HepG2 (cell line): Measurements from ENCODE around the gene LBR. TPM values are rescaled to one million over a fixed set of nuclear protein-coding genes. Genes with fewer than 3 reads are reported as not detected.

Experiments
- CENPX ChIP-seq: sonication (generic); formaldehyde crosslinking; IDR thresholded peaks from 2 replicates; pipeline ENCODE4 v1.9.0; 2021; ENCODE audit warnings: mild to moderate bottlenecking, missing genetic modification reagents, moderate library complexity
- GATAD1 ChIP-seq: IDR thresholded peaks from 2 replicates; pipeline ENCODE4 v1.6.1; 2016; ENCODE audit warnings: missing genetic modification reagents, missing compliant biosample characterization
- HCFC1 ChIP-seq: fragments of 150-350 bp; IDR thresholded peaks from 2 replicates; pipeline ENCODE4 v1.6.1; 2014; ENCODE audit warnings: low read depth, low read length
- HES4 ChIP-seq: sonication (generic); formaldehyde crosslinking; IDR thresholded peaks from 2 replicates; pipeline ENCODE4 v1.9.0; 2021; ENCODE audit warnings: mild to moderate bottlenecking, missing genetic modification reagents, borderline replicate concordance
- KDM5B ChIP-seq: sonication (generic); formaldehyde crosslinking; IDR thresholded peaks from 2 replicates; pipeline ENCODE4 v1.4.0; 2020; ENCODE audit warnings: missing genetic modification reagents, mild to moderate bottlenecking, borderline replicate concordance
- MED13 ChIP-seq: sonication (generic); formaldehyde crosslinking; IDR thresholded peaks from 2 replicates; pipeline ENCODE4 v1.5.0; 2020; ENCODE audit warnings: missing genetic modification reagents
- NRL ChIP-seq: sonication (generic); formaldehyde crosslinking; IDR thresholded peaks from 2 replicates; pipeline ENCODE4 v1.5.0; 2020; ENCODE audit warnings: missing genetic modification reagents, mild to moderate bottlenecking, moderate library complexity, borderline replicate concordance
- RAD51 ChIP-seq: fragments of 450-650 bp; IDR thresholded peaks from 2 replicates; pipeline ENCODE4 v1.6.1; 2016; ENCODE audit warnings: borderline replicate concordance
- TFAP4 ChIP-seq: sonication (generic); IDR thresholded peaks from 2 replicates; pipeline ENCODE4 v1.6.1; 2016; ENCODE audit warnings: low read depth, borderline replicate concordance
- ZBTB2 ChIP-seq: sonication (generic); formaldehyde crosslinking; IDR thresholded peaks from 2 replicates; pipeline ENCODE4 v1.8.0; 2022; ENCODE audit warnings: low read depth, missing genetic modification reagents
- ZFP82 ChIP-seq: sonication (generic); formaldehyde crosslinking; IDR thresholded peaks from 2 replicates; pipeline ENCODE4 v1.5.1; 2020; ENCODE audit warnings: mild to moderate bottlenecking, missing genetic modification reagents, borderline replicate concordance
- ZMAT3 ChIP-seq: sonication (generic); formaldehyde crosslinking; conservative IDR thresholded peaks from 2 replicates; pipeline ENCODE4 v1.7.0; 2021; ENCODE audit warnings: missing genetic modification reagents
- ZNF292 ChIP-seq: sonication (generic); formaldehyde crosslinking; IDR thresholded peaks from 2 replicates; pipeline ENCODE4 v1.8.1; 2022; ENCODE audit warnings: mild to moderate bottlenecking, low read depth, missing genetic modification reagents, borderline replicate concordance
- ZNF326 ChIP-seq: sonication (generic); formaldehyde crosslinking; IDR thresholded peaks from 2 replicates; pipeline ENCODE4 v1.4.0; 2020; ENCODE audit warnings: missing genetic modification reagents, borderline replicate concordance
- ZNF337 ChIP-seq: sonication (generic); formaldehyde crosslinking; IDR thresholded peaks from 2 replicates; pipeline ENCODE4 v1.5.1; 2020; ENCODE audit warnings: missing genetic modification reagents, low read depth, mild to moderate bottlenecking, borderline replicate concordance
- ZNF563 ChIP-seq: sonication (generic); formaldehyde crosslinking; IDR thresholded peaks from 2 replicates; pipeline ENCODE4 v1.8.0; 2022; ENCODE audit warnings: mild to moderate bottlenecking, moderate library complexity, missing genetic modification reagents
- ZNF713 ChIP-seq: sonication (generic); formaldehyde crosslinking; IDR thresholded peaks from 2 replicates; pipeline ENCODE4 v1.4.0; 2020; ENCODE audit warnings: mild to moderate bottlenecking, missing genetic modification reagents
- polyA plus RNA-seq, 8 experiments: library from polyadenylated mRNA; depleted of rRNA in 3 of 8; stranded (reverse) in 7 of 8; unstranded in 1 of 8; fragments of >200 nt; fragmentation: Illumina TruSeq in 4 of 8; extraction: Trizol in 4 of 8; gene quantifications; 2 replicates each; pipeline versions ENCODE4 v1.2.1 to v1.2.3, GENCODE V29; 2011 to 2016; ENCODE audit warnings: low read depth in 4 of 8, missing spikeins in 1 of 8, mixed read lengths in 1 of 8; ENCODE audit not compliant: insufficient read depth in 1 of 8
- total RNA-seq, 5 experiments: library from RNA; depleted of rRNA; stranded (reverse); fragments of >200 nt; fragmentation: Illumina TruSeq; extraction: Trizol; gene quantifications; 2 replicates each; pipeline ENCODE4 v1.2.3, GENCODE V29; 2016; ENCODE audit warnings: low read depth in 1 of 5
- TF ChIP-seq, protein P1 (sequence below): sonication (generic); formaldehyde crosslinking; IDR thresholded peaks from 2 replicates; pipeline ENCODE4 v1.4.0; 2020; ENCODE audit warnings: missing genetic modification reagents
- TF ChIP-seq, protein P2 (sequence below): sonication (generic); formaldehyde crosslinking; IDR thresholded peaks from 2 replicates; pipeline ENCODE4 v1.5.1; 2020; ENCODE audit warnings: missing genetic modification reagents, mild to moderate bottlenecking, borderline replicate concordance
- TF ChIP-seq, protein P3 (sequence below): sonication (generic); formaldehyde crosslinking; IDR thresholded peaks from 2 replicates; pipeline ENCODE4 v1.4.0; 2020; ENCODE audit warnings: mild to moderate bottlenecking, missing genetic modification reagents

Gene LBR
- total and polyA plus RNA-seq, 2 of the 13 experiments (the other 11 are each of a cell fraction or from before 2014, with no cell fraction given) = 38.9 to 76.7 TPM

DNA sequence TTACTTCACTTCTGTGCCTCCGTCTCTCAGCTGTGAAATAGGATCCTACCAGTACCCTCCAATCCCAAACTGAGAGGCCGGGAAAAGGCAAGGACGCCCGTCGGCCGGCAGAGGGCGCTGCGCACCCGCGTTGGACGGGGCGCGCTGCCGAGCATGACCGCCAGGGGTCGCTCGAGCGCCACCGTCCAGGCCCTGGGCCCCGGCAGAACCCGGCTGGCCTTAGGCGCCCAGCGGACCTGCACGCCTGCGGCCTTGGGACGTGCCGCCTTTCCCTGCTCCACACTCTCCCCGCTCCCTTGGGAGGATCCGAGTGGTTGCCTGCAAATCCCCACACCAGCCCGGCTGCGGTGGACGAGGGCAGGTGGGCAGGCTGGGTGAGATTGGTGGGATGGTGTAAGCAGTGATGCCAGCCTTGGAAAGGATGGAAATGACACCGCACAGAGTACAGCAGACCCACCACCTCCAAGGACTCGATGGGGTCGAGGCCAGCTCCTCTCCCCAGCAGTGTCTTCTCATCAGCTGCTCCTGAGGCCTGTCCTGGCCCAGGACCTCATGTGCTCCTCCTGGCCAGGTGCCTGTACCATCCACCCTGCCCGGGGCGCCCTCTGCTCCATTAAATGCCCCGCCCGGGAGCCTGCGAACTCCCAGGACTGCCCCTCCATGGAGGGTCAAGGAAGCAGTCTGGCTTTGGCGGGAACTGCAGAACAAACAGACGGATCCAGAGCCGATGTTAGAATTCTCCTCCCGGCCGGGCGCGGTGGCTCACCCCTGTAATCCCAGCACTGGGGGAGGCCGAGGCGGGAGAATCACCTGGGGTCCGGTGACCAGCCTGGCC lies 47.4 kb upstream of the LBR start (continued):
- TF ChIP-seq KDM5B = peak; percentile 85; the same call in 1 of the 2 replicates
- TF ChIP-seq GATAD1 (CRISPR knock-in tag) = peak; percentile 45; the same call in 1 of the 2 replicates
- TF ChIP-seq ZMAT3 (CRISPR knock-in tag) = no peak
- 0 out of 2 replicates have a peak, but pooled peaks have one; percentile 53 for TF ChIP-seq ZNF337 (CRISPR knock-in tag)
- no peak for TF ChIP-seq ZNF563 (CRISPR knock-in tag)
- no peak for TF ChIP-seq RAD51
- TF ChIP-seq, protein P1, sequence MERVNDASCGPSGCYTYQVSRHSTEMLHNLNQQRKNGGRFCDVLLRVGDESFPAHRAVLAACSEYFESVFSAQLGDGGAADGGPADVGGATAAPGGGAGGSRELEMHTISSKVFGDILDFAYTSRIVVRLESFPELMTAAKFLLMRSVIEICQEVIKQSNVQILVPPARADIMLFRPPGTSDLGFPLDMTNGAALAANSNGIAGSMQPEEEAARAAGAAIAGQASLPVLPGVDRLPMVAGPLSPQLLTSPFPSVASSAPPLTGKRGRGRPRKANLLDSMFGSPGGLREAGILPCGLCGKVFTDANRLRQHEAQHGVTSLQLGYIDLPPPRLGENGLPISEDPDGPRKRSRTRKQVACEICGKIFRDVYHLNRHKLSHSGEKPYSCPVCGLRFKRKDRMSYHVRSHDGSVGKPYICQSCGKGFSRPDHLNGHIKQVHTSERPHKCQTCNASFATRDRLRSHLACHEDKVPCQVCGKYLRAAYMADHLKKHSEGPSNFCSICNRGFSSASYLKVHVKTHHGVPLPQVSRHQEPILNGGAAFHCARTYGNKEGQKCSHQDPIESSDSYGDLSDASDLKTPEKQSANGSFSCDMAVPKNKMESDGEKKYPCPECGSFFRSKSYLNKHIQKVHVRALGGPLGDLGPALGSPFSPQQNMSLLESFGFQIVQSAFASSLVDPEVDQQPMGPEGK = peak; percentile 13; the same call in 1 of the 2 replicates
- TF ChIP-seq CENPX (CRISPR knock-in tag) = no peak
- TF ChIP-seq ZFP82 (CRISPR knock-in tag) = no peak
- no peak for TF ChIP-seq ZNF326 (CRISPR knock-in tag)
- TF ChIP-seq, protein P2, sequence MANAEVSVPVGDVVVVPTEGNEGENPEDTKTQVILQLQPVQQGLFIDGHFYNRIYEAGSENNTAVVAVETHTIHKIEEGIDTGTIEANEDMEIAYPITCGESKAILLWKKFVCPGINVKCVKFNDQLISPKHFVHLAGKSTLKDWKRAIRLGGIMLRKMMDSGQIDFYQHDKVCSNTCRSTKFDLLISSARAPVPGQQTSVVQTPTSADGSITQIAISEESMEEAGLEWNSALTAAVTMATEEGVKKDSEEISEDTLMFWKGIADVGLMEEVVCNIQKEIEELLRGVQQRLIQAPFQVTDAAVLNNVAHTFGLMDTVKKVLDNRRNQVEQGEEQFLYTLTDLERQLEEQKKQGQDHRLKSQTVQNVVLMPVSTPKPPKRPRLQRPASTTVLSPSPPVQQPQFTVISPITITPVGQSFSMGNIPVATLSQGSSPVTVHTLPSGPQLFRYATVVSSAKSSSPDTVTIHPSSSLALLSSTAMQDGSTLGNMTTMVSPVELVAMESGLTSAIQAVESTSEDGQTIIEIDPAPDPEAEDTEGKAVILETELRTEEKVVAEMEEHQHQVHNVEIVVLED (CRISPR knock-in tag) = peak; percentile 49; the same call in 1 of the 2 replicates
- TF ChIP-seq ZNF292 (CRISPR knock-in tag) = no peak
- TF ChIP-seq HCFC1 = no peak
- TF ChIP-seq, protein P3, sequence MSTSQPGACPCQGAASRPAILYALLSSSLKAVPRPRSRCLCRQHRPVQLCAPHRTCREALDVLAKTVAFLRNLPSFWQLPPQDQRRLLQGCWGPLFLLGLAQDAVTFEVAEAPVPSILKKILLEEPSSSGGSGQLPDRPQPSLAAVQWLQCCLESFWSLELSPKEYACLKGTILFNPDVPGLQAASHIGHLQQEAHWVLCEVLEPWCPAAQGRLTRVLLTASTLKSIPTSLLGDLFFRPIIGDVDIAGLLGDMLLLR (CRISPR knock-in tag) = 0 out of 2 replicates have a peak, but pooled peaks have one; percentile 45
- TF ChIP-seq TFAP4 = no peak; the same call in 1 of the 2 replicates
- TF ChIP-seq ZNF713 (CRISPR knock-in tag) = 0 out of 2 replicates have a peak, but pooled peaks have one; percentile 8
- TF ChIP-seq ZBTB2 (CRISPR knock-in tag) = no peak
- no peak for TF ChIP-seq HES4 (CRISPR knock-in tag)
- TF ChIP-seq NRL (CRISPR knock-in tag) = peak; percentile 61; the same call in 1 of the 2 replicates
- no peak for TF ChIP-seq MED13 (CRISPR knock-in tag)
